Astrocyte of the spinal cord (primary cell): ENCODE data around the gene MSANTD1.

Experiments
- DNase-seq: peaks from one replicate; pipeline ENCODE4 v3.0.0; 2011; ENCODE audit warnings: low read depth, low spot score
- H3K4me3 ChIP-seq: 2 replicates; pipeline ENCODE4 v1.5.1; 2011; ENCODE audit warnings: low read depth, mild to moderate bottlenecking, low read length, moderate library complexity
- CTCF ChIP-seq: IDR thresholded peaks from 2 replicates; pipeline ENCODE4 v1.5.1; 2012; ENCODE audit warnings: low read depth, mild to moderate bottlenecking, low read length, inconsistent platforms
- in situ Hi-C: cut with HindIII; loops from 2 replicates; pipeline ENCODE4 v1.10.0; 2017; ENCODE audit warnings: low sequenced_read_pairs

MSANTD1 gene

GRCh38 chr4:3203971-3204431 is 45.0 kb upstream of the MSANTD1 start:
- in situ Hi-C loops: no loop called here

GRCh38 chr4:3205995-3206394 is 43.0 kb upstream of the MSANTD1 start:
- DNase-seq: no peak
- TF ChIP-seq CTCF: no peak
- no peak overlapping the region for H3K4me3 ChIP-seq
- in situ Hi-C loops: no loop called here

More at GRCh38 chr4:3203971-3204431, 45.0 kb upstream of the MSANTD1 start:
- no peak for TF ChIP-seq CTCF
- no peak for DNase-seq
- H3K4me3 ChIP-seq: no peak overlapping the region

GRCh38 chr4:3206439-3207100 is 42.4 kb upstream of the MSANTD1 start:
- in situ Hi-C loops: no loop called here

GRCh38 chr4:3207531-3208037 is 41.4 kb upstream of the MSANTD1 start:
- TF ChIP-seq CTCF: no peak
- DNase-seq: no peak
- H3K4me3 ChIP-seq: no peak overlapping the region
- in situ Hi-C loops: no loop called here

More at GRCh38 chr4:3206439-3207100, 42.4 kb upstream of the MSANTD1 start:
- no peak for DNase-seq
- H3K4me3 ChIP-seq: no peak overlapping the region
- no peak for TF ChIP-seq CTCF

GRCh38 chr4:3208826-3209225 is 40.1 kb upstream of the MSANTD1 start:
- no peak for DNase-seq
- H3K4me3 ChIP-seq: no peak overlapping the region
- TF ChIP-seq CTCF: no peak
- in situ Hi-C loops: no loop called here

- no peak for DNase-seq
- in situ Hi-C loops: no loop called here
- TF ChIP-seq CTCF: no peak
- no peak overlapping the region for H3K4me3 ChIP-seq
These were observed 39.2 kb upstream of the MSANTD1 start for GRCh38 chr4:3209551-3210325.
